HepG2 (cell line): ENCODE data around the gene RARG. TPM values are rescaled to one million over a fixed set of nuclear protein-coding genes. Genes with fewer than 3 reads are reported as not detected.

Experiments used
- ATAC-seq: fragments of 200-7000 bp; cut with Tn5 transposase; 3 replicates; pipeline ENCODE4 v1.9.1; 2020; ENCODE audit warnings: mild to moderate bottlenecking, moderate library complexity
- BruUV-seq: library from RNA; stranded (reverse); fragments of 400-500 nt; replicated peaks from 2 replicates; lab custom pipeline; 2021; lab: Mats Ljungman, UMichigan
- CTCF ChIA-PET: fragments of 300-600 bp; formaldehyde crosslinking; extraction: SDS; loops from one replicate; lab custom pipeline; 2021; ENCODE audit warnings: low total read pairs, inconsistent platforms, low intra/inter-chr PET ratio; lab: Yijun Ruan, JAX
- POLR2A ChIA-PET: fragments of 350-600 bp; sonication (Branson Sonifier 250); formaldehyde crosslinking; loops from one replicate; lab custom pipeline; 2020; ENCODE audit warnings: antibody characterized with exemption, inconsistent platforms; lab: Yijun Ruan, JAX
- DNase-seq: peaks from one replicate; pipeline ENCODE4 v3.0.0-alpha.2; 2015; ENCODE audit warnings: low spot score
- FAIRE-seq: peaks from 3 replicates; lab custom pipeline; 2011; peaks lifted over from hg19 to GRCh38; lab: Jason Lieb, UNC
- H2AFZ ChIP-seq: one replicate; pipeline ENCODE4 v1.6.1; 2011; ENCODE audit warnings: low read length, inconsistent platforms
- H3K27ac ChIP-seq: fragments of 300-600 bp; 3 replicates; pipeline ENCODE4 v1.8.0; 2011; ENCODE audit warnings: mixed run types, mild to moderate bottlenecking, mixed read lengths, low read length, inconsistent platforms; ENCODE audit not compliant: insufficient read depth; ENCODE audit errors: extremely low read length
- H3K27me3 ChIP-seq, 2 experiments: fragments of 200-600 bp in 1 of 2; 2 replicates in 1 of 2; 3 replicates in 1 of 2; pipeline versions ENCODE4 v1.6.0 to v1.8.0; 2011; ENCODE audit warnings: low read length in 2 of 2, mild to moderate bottlenecking in 2 of 2, moderate library complexity in 2 of 2, inconsistent platforms in 1 of 2; ENCODE audit not compliant: insufficient read depth in 2 of 2, control insufficient read depth in 1 of 2
- H3K36me3 ChIP-seq, 2 experiments: fragments of 200-600 bp in 1 of 2; replicated peaks in 1 of 2; 2 replicates in 1 of 2; 3 replicates in 1 of 2; pipeline versions ENCODE4 v1.5.1 to v1.8.0; 2011; ENCODE audit warnings: low read length in 2 of 2, inconsistent platforms in 1 of 2; ENCODE audit not compliant: insufficient read depth in 2 of 2, control insufficient read depth in 1 of 2
- H3K4me1 ChIP-seq: 2 replicates; pipeline ENCODE4 v1.5.1; 2012; ENCODE audit warnings: low read length, inconsistent platforms; ENCODE audit not compliant: insufficient read depth
- H3K4me2 ChIP-seq: 2 replicates; pipeline ENCODE4 v1.6.0; 2011; ENCODE audit warnings: low read depth, low read length, inconsistent platforms
- H3K4me3 ChIP-seq, 3 experiments: fragments of 200-600 bp in 1 of 3; sonication (generic), shearing (Covaris generic) in 1 of 3; replicated peaks in 1 of 3; 2 replicates each; pipeline ENCODE4 v1.5.1; 2011 to 2016; ENCODE audit warnings: low read length in 3 of 3, inconsistent platforms in 2 of 3, low read depth in 2 of 3, mild to moderate bottlenecking in 2 of 3, control low read depth in 1 of 3, mixed read lengths in 1 of 3; ENCODE audit not compliant: insufficient read depth in 1 of 3
- H3K79me2 ChIP-seq: one replicate; pipeline ENCODE4 v1.6.1; 2011; ENCODE audit warnings: low read length, inconsistent platforms; ENCODE audit not compliant: insufficient read depth
- H3K9ac ChIP-seq: 2 replicates; pipeline ENCODE4 v1.6.0; 2011; ENCODE audit warnings: mild to moderate bottlenecking, low read depth, low read length, inconsistent platforms; ENCODE audit not compliant: insufficient read depth
- H3K9me3 ChIP-seq: 2 replicates; pipeline ENCODE4 v1.5.1; 2012; ENCODE audit warnings: mild to moderate bottlenecking, low read length
- H4K20me1 ChIP-seq: 2 replicates; pipeline ENCODE4 v1.6.0; 2011; ENCODE audit warnings: inconsistent platforms, mild to moderate bottlenecking, low read length, moderate library complexity; ENCODE audit not compliant: insufficient read depth
- BCL6 ChIP-seq: IDR thresholded peaks from 2 replicates; pipeline ENCODE4 v1.6.1; 2016; ENCODE audit warnings: missing genetic modification reagents, missing compliant biosample characterization
- HDAC1 ChIP-seq: sonication (generic); formaldehyde crosslinking; IDR thresholded peaks from 2 replicates; pipeline ENCODE4 v1.5.1; 2020; ENCODE audit warnings: mild to moderate bottlenecking, missing genetic modification reagents
- IRX3 ChIP-seq: sonication (generic); formaldehyde crosslinking; IDR thresholded peaks from 2 replicates; pipeline ENCODE4 v1.8.1; 2023; ENCODE audit warnings: mild to moderate bottlenecking, low read depth, missing genetic modification reagents, borderline replicate concordance
- KAT8 ChIP-seq: IDR thresholded peaks from 2 replicates; pipeline ENCODE4 v1.6.1; 2016; ENCODE audit warnings: missing genetic modification reagents, missing compliant biosample characterization
- NCOA2 ChIP-seq: sonication (generic); formaldehyde crosslinking; IDR thresholded peaks from 2 replicates; pipeline ENCODE4 v1.8.0; 2022; ENCODE audit warnings: inconsistent platforms
- PHF8 ChIP-seq: sonication (generic); formaldehyde crosslinking; IDR thresholded peaks from 2 replicates; pipeline ENCODE4 v1.5.0; 2020; ENCODE audit warnings: missing genetic modification reagents
- TBL1XR1 ChIP-seq: fragments of 150-350 bp; IDR thresholded peaks from 2 replicates; pipeline ENCODE4 v1.6.1; 2014; ENCODE audit warnings: borderline replicate concordance, low read length; ENCODE audit not compliant: partially characterized antibody
- ZBTB42 ChIP-seq: sonication (generic); formaldehyde crosslinking; IDR thresholded peaks from 2 replicates; pipeline ENCODE4 v1.5.0; 2020; ENCODE audit warnings: mild to moderate bottlenecking, missing genetic modification reagents
- ZBTB7B ChIP-seq: sonication (generic); formaldehyde crosslinking; IDR thresholded peaks from 2 replicates; pipeline ENCODE4 v1.4.0; 2020; ENCODE audit warnings: missing genetic modification reagents
- ZFYVE20 ChIP-seq: sonication (generic); formaldehyde crosslinking; IDR thresholded peaks from 2 replicates; pipeline ENCODE4 v1.8.0; 2023; ENCODE audit warnings: low read depth, mild to moderate bottlenecking, moderate library complexity, missing genetic modification reagents, borderline replicate concordance
- WGBS: methylation state at CpG from one replicate; pipeline ENCODE4 v1.1.6; 2017; ENCODE audit warnings: low lambda C conversion rate; 5-methylcytosine and 5-hydroxymethylcytosine counted together
- in situ Hi-C: cut with HindIII; loops from 2 replicates; pipeline ENCODE4 v1.10.0; 2017; ENCODE audit warnings: low pct_unique_long_range_greater_than_20kb; ENCODE audit not compliant: extremely low pct_ligation_motif_present
- intact Hi-C: fragments of 100-400 bp; cut with micrococcal nuclease; formaldehyde crosslinking; loops from one replicate; pipeline ENCODE4 v1.10.0; 2022; ENCODE audit not compliant: unreplicated experiment
- polyA plus RNA-seq, 8 experiments: library from polyadenylated mRNA; depleted of rRNA in 3 of 8; stranded (reverse) in 7 of 8; unstranded in 1 of 8; fragments of >200 nt; fragmentation: Illumina TruSeq in 4 of 8; extraction: Trizol in 4 of 8; gene quantifications; 2 replicates each; pipeline versions ENCODE4 v1.2.1 to v1.2.3, GENCODE V29; 2011 to 2016; ENCODE audit warnings: low read depth in 4 of 8, missing spikeins in 1 of 8, mixed read lengths in 1 of 8; ENCODE audit not compliant: insufficient read depth in 1 of 8
- total RNA-seq, 5 experiments: library from RNA; depleted of rRNA; stranded (reverse); fragments of >200 nt; fragmentation: Illumina TruSeq; extraction: Trizol; gene quantifications; 2 replicates each; pipeline ENCODE4 v1.2.3, GENCODE V29; 2016; ENCODE audit warnings: low read depth in 1 of 5
- TF ChIP-seq, protein P1 (sequence below): sonication (generic); formaldehyde crosslinking; IDR thresholded peaks from 2 replicates; pipeline ENCODE4 v1.5.0; 2020; ENCODE audit warnings: mild to moderate bottlenecking, missing genetic modification reagents, borderline replicate concordance
- TF ChIP-seq, protein P2 (sequence below): sonication (generic); formaldehyde crosslinking; IDR thresholded peaks from 2 replicates; pipeline ENCODE4 v1.4.0; 2020; ENCODE audit warnings: missing genetic modification reagents, mild to moderate bottlenecking, borderline replicate concordance
- TF ChIP-seq, protein P3 (sequence below): sonication (generic); formaldehyde crosslinking; IDR thresholded peaks from 2 replicates; pipeline ENCODE4 v1.4.0; 2020; ENCODE audit warnings: missing genetic modification reagents, borderline replicate concordance
- TF ChIP-seq, protein P4 (sequence below): sonication (generic); formaldehyde crosslinking; IDR thresholded peaks from 2 replicates; pipeline ENCODE4 v1.8.1; 2023; ENCODE audit warnings: mild to moderate bottlenecking, missing genetic modification reagents

RARG gene
- total and polyA plus RNA-seq, 2 of the 13 experiments (the other 11 are each of a cell fraction or from before 2014, with no cell fraction given): 0.77 to 1.5 TPM

DNA sequence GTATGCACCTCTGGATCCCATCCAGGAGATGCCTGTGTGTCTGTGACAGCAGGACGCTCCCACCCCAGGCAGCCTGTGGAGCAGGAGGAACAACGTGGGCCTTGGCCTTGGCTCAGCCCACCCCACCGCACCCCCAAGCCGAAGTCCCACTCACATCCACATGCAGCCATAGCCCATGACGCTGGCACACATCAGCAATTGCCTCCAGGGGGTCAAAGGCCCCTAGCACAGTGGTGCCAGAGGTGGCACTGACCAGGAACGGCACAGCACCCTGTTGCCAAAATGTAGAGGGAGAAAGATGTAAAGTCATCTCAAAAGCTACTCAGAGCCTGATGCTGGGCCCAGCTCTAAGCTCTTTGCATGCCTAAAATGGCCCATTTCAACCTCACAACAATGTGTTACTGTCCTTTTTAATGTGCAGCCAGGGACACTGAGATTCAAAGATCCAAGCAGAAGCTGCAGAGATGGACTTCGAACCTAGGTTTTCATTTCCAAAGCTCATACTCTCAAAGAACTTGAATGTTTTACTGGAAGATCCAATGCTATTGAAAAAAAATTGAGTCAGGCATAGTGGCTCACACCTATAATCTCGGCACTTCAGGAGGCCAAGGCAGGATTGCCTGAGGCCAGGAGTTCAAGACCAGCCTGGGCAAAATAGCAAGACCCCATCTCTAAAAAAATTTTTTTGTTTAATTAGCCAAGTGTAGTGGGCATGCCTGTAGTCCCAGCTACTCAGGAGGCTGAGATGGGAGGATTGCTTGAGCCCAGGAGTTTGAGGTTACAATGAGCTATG lies 70.7 kb downstream of the RARG start:
- Histone ChIP-seq H3K9me3 (no peaks in the 10 kb centered on the region), H2AFZ (no peak overlapping the region), H3K36me3 (no peaks in the 10 kb centered on the region), H3K4me2 (peak overlapping the region; percentile 50), H3K27ac (peak overlapping the region; percentile 53), H3K4me1 (peaks cover 44% of the 10 kb centered on the region), H4K20me1 (no peaks in the 10 kb centered on the region), H3K27me3 (no peaks in the 10 kb centered on the region), H3K79me2 (no peaks in the 10 kb centered on the region), H3K4me3 (peak overlapping the region in 1 of 3 experiments; percentile 17; a peak in 1 of 6 replicates), H3K9ac (no peak overlapping the region)
- WGBS: 23% methylated on average over 6 of the region's 8 CpGs
- ChIA-PET CTCF (interaction anchor here (1.4 to 4.1 kb wide), 2 partner anchors 27 to 29 kb away, joined by 3 to 23 read pairs; no protein-coding TSS in a partner anchor), POLR2A (interaction anchor here (0.9 to 4.5 kb wide), 7 partner anchors 14 to 134 kb away, joined by 3 to 34 read pairs (median 6); partner anchors contain the start of genes CSAD, PFDN5, SOAT2 and ZNF740)
- FAIRE-seq: peak; percentile 75
- in situ Hi-C loops (no loop called here), intact Hi-C loops (no loop called here)
- ATAC-seq: peak; percentile 37
- DNase-seq: peak; percentile 74
- BruUV-seq: no TSS peak
- peak; percentile 27; the same call in 1 of the 2 replicates for TF ChIP-seq NCOA2 (CRISPR knock-in tag)
- TF ChIP-seq, protein P1, sequence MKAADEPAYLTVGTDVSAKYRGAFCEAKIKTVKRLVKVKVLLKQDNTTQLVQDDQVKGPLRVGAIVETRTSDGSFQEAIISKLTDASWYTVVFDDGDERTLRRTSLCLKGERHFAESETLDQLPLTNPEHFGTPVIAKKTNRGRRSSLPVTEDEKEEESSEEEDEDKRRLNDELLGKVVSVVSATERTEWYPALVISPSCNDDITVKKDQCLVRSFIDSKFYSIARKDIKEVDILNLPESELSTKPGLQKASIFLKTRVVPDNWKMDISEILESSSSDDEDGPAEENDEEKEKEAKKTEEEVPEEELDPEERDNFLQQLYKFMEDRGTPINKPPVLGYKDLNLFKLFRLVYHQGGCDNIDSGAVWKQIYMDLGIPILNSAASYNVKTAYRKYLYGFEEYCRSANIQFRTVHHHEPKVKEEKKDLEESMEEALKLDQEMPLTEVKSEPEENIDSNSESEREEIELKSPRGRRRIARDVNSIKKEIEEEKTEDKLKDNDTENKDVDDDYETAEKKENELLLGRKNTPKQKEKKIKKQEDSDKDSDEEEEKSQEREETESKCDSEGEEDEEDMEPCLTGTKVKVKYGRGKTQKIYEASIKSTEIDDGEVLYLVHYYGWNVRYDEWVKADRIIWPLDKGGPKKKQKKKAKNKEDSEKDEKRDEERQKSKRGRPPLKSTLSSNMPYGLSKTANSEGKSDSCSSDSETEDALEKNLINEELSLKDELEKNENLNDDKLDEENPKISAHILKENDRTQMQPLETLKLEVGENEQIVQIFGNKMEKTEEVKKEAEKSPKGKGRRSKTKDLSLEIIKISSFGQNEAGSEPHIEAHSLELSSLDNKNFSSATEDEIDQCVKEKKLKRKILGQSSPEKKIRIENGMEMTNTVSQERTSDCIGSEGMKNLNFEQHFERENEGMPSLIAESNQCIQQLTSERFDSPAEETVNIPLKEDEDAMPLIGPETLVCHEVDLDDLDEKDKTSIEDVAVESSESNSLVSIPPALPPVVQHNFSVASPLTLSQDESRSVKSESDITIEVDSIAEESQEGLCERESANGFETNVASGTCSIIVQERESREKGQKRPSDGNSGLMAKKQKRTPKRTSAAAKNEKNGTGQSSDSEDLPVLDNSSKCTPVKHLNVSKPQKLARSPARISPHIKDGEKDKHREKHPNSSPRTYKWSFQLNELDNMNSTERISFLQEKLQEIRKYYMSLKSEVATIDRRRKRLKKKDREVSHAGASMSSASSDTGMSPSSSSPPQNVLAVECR: peak; percentile 33; the same call in 1 of the 2 replicates
- no peak for TF ChIP-seq KAT8 (CRISPR knock-in tag)
- TF ChIP-seq, protein P2, sequence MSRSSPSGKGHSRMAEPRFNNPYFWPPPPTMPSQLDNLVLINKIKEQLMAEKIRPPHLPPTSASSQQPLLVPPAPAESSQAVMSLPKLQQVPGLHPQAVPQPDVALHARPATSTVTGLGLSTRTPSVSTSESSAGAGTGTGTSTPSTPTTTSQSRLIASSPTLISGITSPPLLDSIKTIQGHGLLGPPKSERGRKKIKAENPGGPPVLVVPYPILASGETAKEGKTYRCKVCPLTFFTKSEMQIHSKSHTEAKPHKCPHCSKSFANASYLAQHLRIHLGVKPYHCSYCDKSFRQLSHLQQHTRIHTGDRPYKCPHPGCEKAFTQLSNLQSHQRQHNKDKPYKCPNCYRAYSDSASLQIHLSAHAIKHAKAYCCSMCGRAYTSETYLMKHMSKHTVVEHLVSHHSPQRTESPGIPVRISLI (CRISPR knock-in tag): peak; percentile 49; the same call in 1 of the 2 replicates
- no peak for TF ChIP-seq ZBTB42 (CRISPR knock-in tag)
- TF ChIP-seq, protein P3, sequence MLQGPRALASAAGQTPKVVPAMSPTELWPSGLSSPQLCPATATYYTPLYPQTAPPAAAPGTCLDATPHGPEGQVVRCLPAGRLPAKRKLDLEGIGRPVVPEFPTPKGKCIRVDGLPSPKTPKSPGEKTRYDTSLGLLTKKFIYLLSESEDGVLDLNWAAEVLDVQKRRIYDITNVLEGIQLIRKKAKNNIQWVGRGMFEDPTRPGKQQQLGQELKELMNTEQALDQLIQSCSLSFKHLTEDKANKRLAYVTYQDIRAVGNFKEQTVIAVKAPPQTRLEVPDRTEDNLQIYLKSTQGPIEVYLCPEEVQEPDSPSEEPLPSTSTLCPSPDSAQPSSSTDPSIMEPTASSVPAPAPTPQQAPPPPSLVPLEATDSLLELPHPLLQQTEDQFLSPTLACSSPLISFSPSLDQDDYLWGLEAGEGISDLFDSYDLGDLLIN (CRISPR knock-in tag): no peak
- no peak for TF ChIP-seq IRX3 (CRISPR knock-in tag)
- peak; percentile 25; the same call in 1 of the 2 replicates for TF ChIP-seq BCL6 (CRISPR knock-in tag)
- TF ChIP-seq, protein P4, sequence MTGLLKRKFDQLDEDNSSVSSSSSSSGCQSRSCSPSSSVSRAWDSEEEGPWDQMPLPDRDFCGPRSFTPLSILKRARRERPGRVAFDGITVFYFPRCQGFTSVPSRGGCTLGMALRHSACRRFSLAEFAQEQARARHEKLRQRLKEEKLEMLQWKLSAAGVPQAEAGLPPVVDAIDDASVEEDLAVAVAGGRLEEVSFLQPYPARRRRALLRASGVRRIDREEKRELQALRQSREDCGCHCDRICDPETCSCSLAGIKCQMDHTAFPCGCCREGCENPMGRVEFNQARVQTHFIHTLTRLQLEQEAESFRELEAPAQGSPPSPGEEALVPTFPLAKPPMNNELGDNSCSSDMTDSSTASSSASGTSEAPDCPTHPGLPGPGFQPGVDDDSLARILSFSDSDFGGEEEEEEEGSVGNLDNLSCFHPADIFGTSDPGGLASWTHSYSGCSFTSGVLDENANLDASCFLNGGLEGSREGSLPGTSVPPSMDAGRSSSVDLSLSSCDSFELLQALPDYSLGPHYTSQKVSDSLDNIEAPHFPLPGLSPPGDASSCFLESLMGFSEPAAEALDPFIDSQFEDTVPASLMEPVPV (CRISPR knock-in tag): no peak
- TF ChIP-seq PHF8 (CRISPR knock-in tag): peak; percentile 28; the same call in 1 of the 2 replicates
- TF ChIP-seq HDAC1 (CRISPR knock-in tag): no peak
- no peak for TF ChIP-seq ZFYVE20 (CRISPR knock-in tag)
- no peak for TF ChIP-seq TBL1XR1
- 0 out of 2 replicates have a peak, but pooled peaks have one; percentile 21 for TF ChIP-seq ZBTB7B (CRISPR knock-in tag)
